Activated CD4-positive, CD25-positive, alpha-beta regulatory T cell treated with anti-CD3 and anti-CD28 coated beads, Interleukin-2, amount 50 U/mL, for 24 hours (primary cell): ENCODE results near the gene ANXA2R.
"Not testable (repeated sequence)": the region's sequence is repeated elsewhere in the genome, so short reads cannot be mapped to it uniquely, and the experiment has no call there.

Experiments used
- ATAC-seq, 2 donors: fragments of 150-1000 bp; cut with Tn5 transposase; one replicate each; pipeline ENCODE4 v1.10.0; 2021; ENCODE audit warnings: mild to moderate bottlenecking in 1 of 2, moderate library complexity in 1 of 2

ANXA2R gene

DNA sequence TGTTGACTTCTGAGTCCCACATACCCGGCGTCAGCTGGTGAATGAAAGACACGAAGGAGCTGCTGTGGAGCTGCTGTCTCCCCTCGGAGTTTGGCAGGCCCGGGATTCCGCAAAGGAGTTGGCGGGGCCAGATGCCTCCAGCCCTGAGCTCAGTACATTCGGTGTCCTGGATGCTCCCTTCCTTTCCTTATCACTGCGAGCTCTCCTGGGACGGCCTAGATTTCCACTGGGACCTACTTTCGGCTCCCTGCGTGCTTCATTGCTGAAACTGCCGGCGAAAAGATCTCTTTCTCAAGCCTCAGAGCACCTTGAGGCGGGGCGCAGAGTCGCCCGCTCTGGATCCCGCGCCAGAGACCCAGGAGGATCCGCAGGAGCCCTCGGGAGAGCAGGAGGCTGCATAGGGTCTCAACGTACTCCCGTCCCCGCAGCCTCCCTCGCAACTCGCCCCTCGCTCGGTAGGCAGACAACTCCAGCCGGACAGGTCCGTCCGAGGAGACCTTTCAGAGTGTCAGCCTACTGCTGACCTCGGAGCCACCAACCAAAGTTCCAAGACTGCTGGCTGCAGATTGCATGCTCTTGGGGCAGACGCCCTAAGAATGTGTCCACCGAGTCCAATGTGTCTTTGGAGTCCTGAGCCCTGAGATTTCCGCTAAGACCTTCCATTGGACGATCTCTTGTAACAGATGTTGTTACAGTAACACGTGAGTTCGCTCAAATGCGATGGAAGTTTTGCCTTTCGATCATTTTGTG, 6.1 kb downstream of the ANXA2R start:
- ATAC-seq, result no peak

GRCh38 chr5:43027054-43027785, 12.9 kb downstream of the ANXA2R start:
- ATAC-seq, result no peak

DNA sequence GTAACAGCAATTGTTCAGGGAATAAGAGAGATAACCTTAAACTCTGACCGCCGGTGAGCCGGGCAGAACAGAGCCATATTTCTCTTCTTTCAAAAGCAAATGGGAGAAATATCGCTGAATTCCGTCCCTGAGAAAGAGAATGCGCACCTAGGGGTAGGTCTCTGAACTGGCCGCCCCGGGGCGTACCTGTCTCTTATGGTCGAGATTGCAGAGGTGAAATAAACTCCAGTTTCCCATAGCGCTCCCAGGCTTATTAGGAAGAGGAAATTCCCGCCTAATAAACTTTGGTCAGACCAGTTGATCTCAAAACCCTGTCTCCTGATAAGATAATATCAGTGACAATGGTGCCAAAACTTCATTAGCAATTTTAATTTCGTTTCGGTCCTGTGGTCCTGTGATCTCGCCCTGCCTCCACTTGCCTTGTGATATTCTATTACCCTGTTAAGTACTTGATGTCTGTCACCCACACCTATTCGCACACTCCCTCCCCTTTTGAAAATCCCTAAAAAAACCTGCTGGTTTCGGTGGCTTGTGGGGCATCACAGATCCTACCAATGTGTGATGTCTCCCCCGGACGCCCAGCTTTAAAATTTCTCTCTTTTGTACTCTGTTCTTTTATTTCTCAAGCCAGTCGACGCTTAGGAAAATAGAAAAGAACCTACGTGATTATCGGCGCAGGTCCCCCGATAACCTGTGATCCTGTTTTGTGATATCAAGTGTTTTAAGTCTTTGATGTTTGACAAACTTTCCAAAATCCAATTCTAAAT, 14.8 kb downstream of the ANXA2R start:
- not testable (repeated sequence) for ATAC-seq

DNA sequence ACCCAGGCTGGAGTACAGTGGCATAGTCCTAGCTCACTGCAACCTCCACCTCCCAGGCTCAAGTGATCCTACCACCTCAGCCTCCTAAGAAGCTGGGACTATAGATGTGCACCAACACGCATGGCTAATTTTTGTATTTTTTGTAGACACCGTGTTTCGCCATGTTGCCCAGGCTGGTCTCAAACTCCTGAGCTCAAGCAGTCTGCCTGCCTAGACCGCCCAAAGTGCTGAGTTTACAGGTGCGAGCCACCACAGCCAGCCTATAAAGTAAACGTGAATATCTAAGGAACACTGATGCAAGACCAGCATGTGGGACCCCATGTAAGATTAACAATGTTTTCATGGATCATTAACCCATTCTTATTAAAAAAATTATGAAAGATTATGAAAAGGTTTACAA, 15.9 kb downstream of the ANXA2R start:
- no peak for ATAC-seq

DNA sequence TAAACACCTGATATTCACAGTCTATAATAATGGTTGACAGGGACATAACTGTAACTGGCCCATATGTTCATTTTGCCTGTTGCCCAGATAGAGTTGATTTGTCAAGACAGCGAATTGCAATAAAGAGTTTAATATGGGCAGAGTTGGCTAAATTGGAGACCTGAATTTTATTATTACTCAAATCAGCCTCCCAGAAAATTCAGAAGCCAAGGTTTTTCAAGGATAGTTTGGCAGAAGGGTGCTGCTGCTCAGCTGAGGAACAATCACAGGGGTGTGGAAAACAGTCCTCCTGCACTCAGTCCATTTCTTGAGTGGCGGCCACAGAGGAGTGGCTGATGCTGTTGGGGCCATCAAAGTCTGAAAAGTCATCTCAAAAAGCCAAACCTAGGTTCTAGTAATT, 19.0 kb downstream of the ANXA2R start:
- ATAC-seq, result no peak

DNA sequence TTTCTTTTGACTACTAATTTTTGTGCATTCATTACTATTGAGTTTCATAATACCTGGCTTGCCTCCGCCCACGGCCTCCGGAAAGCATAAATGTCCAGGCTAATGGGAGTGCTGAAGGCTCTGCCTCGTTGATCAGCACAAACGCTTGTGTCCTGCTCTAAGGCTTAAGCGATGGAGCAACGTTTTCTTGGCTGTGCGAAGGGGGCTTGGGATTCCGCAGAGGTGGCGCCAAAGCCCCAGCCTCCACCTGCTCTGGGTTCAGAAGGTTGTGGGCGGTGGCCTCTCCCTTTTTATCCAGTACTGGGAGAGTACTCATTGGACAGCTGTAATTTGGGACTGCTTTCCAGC, 19.7 kb downstream of the ANXA2R start:
- ATAC-seq, result peak in 1 of 2 donors; percentile 2

DNA sequence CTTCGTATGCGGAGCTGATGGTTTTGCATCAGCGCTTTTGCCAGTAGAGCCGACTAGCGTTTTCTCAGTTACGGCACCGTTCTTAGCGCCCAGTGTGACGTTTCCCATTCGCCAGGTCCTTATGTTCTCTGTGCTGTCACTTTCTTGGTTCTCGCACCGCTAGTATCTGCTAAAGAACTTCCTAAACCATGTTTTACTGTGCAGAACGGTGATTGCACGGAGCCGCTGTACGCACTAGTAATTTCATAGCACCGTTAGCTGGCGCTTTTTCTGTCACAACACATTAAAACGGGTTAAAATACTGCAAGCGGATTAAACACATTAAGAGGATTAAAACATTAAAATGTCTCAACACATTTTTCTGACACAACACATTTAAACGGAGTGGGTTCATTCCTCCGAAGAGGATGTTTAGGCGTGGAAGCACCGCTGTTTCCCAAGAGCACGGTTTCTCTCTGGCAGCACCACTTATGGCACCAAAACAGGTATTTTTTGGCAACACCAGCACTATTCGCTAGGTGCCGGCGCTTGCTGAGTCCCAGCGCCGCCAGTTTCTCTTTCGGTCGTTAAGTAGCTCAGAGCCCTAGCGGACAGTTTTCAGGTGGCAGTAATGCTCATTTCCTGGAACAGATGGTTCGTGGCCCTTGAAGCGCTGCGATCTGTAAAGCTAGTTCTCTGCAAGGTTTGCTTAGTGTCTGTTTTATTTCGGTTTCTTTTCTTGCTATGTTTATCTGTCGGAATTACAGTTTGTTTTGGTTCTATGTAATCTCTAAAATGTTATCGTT, 20.3 kb downstream of the ANXA2R start:
- peak; percentile 76 to 77 for ATAC-seq

DNA sequence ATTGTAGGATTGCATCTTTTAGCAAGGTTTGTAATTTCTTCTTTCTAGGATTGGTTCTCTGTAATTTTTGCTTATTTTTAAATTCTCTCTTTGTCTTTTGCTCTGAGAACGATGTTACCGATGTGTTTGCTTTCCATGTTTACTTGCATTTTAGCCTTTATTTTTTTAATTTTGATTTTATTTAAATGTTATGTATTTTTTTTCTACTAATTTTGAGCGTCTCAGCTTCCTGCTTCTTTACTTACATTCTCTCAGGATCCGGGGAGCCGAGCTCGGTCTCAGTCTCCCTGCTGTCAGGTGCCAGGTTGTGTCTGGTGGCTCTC, 20.9 kb downstream of the ANXA2R start:
- no peak for ATAC-seq

DNA sequence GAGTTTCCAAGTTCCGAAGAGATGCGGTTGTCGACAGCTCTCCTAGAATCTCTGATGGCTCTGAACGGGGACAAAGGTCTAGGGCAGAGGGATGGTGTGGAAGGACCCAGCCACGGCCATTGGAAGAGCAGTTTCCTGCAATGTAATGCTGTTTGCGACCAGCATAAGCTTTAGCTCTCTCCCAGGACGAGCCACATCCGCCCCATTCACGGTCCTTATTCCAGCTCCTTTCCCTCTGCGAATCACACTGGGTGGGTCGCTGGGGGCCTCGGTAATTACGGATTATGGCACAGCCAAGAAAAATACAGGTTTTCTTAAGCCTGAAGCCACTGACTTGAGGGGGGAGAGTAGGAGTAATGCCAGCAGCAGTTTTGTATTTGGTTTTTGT, 22.7 kb downstream of the ANXA2R start:
- ATAC-seq, result no peak

- ATAC-seq, result no peak
Observed at GRCh38 chr5:43016217-43016779, 23.8 kb downstream of the ANXA2R start.

- ATAC-seq, result no peak
Observed at GRCh38 chr5:43014522-43014921, 25.6 kb downstream of the ANXA2R start.

- ATAC-seq, result no peak
Observed at GRCh38 chr5:43010935-43011315, 29.2 kb downstream of the ANXA2R start.

GRCh38 chr5:43008363-43009153, 31.6 kb downstream of the ANXA2R start:
- ATAC-seq, result peak; percentile 77 to 82

GRCh38 chr5:43007911-43008362, 32.2 kb downstream of the ANXA2R start:
- peak; percentile 62 to 66 for ATAC-seq

DNA sequence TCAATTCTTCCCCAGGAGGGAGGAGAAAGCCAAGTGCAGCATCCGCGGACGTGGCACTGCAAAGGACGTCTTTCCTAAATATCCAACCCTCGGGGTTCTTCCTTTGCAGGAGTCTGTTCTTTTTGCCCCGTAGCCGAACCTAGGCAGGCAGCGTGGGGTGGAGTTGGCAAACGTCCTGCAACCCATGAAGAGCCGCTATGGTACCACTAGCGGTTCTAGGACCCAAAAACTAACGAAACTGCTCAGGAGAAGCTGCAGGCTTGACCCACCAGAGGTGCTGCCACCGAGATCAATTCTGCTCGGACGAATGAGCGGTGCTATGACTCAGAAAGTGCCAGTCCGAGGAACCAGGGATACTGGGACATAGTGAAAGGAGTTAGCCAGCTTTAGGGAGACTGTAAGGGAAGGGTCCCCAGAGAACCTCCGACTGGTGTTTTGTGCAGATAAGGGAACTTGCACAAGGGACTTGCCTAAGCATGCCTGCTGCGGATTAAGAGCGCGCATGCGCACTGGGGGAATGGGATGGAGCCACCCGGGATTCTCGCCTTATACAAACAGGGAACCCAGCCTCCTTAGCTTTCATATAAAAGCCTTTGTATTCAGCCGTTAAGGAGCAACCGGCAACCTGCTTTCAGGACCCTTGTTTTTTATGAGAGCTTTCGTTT, 32.7 kb downstream of the ANXA2R start:
- ATAC-seq, result peak; percentile 13 to 15

DNA sequence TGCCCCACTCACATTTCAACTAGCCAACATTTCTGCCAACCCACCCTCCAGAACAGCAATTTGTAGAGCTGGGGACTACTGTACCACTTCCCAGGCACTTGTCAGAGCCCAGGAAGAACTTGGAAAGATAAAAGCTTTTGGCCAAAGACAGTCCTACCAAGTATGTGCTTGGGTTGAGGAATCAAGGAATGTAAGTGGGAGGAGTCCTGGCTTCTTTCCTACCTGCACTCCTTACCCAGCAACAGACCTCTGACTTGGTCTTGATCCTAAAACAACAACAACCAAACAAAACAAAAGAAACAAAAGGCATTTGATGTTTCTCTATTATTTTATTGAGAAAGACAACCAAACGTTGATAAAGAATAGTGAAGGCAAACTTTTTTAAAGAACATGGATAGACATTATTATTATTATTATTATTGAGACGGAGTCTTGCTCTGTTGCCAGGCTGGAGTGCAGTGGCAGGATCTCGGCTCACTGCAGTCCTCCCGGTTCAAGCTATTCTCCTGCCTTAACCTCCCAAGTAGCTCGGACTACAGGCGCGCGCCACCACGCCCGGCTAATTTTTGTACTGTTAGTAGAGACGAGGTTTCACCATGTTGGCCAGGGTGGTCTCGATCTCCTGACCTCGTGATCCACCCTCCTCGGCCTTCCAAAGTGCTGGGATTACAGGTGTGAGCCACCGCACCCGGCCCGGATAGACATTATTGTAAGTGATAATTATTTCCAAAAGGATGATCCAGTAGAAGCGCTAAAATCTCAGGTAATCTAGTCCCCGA, 33.5 kb downstream of the ANXA2R start:
- no peak for ATAC-seq

DNA sequence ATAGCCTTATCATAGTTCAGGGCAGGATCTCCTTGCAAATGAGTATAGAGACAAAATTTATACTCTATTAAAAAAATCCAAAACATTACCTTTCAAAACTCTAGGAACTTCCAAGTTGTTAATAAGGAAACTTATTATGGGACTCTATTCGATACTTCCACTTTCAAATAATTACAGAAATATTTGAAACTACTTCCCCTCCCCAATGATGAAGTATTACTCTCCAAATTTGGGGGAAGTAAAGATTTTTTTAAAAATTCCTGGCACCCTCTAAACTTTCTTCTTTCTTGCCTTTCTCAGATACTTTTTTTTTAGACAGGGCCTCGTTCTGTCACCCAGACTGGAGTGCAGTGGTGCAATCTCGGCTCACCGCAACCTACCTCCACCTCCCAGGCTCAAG, 35.1 kb downstream of the ANXA2R start:
- no peak for ATAC-seq

DNA sequence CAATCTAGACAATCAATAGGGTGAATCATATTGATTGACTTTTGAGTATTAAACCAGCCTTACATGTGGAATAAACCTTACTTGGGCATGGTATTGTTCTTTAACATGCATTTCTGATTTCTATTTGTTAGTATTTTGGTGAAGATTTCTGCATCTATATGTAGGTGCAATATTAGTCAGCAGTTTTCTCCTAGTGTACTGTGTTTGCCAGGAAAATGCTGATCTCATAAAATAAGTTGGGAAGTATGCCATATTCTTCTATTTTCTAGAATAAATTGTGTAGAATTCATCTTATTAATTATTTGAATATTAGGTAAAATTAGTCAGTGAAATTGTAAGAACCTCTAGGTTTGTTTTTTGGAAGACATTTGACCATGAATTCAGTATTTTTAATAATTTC, 38.4 kb downstream of the ANXA2R start:
- no peak for ATAC-seq

DNA sequence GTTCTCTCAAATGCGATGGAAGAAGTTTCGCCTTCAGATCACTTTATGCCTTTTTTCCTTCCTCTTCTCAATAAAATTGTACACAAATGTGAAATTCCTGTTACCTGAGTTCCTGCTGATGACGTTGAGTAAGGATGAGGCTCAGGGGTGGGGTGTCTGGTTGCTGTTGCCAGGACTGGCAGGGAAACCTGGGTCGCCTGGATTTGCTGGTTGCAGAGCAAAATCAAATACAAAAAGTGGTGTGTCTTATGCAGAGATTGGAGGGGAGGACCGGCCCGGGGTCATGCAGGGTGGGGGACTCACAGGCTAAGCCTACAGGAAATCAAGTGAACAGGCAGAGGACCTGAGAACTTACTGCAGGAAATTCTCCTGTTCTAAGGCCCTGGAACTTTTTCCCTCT, 39.2 kb downstream of the ANXA2R start:
- no peak for ATAC-seq

- ATAC-seq, result no peak
Observed at GRCh38 chr5:43000111-43000840, 39.8 kb downstream of the ANXA2R start.
